ENCODE data around the gene EIF6. TPM values are rescaled to one million over a fixed set of nuclear protein-coding genes. Genes with fewer than 3 reads are reported as not detected.

EIF6 gene
- total RNA-seq, 1 experiment from 2014 or later: 255 TPM

- intact Hi-C loops (cut with micrococcal nuclease; ENCODE audit: unreplicated experiment): no loop called here
- Histone ChIP-seq H4K20me1 (ENCODE audit: insufficient read depth) (no peaks in the 10 kb centered on the region), H3K9me3 (ENCODE audit: insufficient read depth, low read depth) (no peaks in the 10 kb centered on the region), H3K36me3 (ENCODE audit: low read depth) (no peaks in the 10 kb centered on the region), H3F3A (ENCODE audit: insufficient read depth, low read depth) (0 out of 2 replicates have a peak, but pooled peaks cover 5% of the 10 kb centered on the region), H3K79me2 (ENCODE audit: low read depth) (no peaks in the 10 kb centered on the region), H3K4me3 (no peak overlapping the region), H3K27me3 (ENCODE audit: insufficient read depth, low read depth) (no peaks in the 10 kb centered on the region), H3K27ac (no peak overlapping the region), H3K4me1 (replicated peaks; ENCODE audit: insufficient read depth) (no peaks in the 10 kb centered on the region), H2AFZ (no peak overlapping the region), H3K9me2 (ENCODE audit: insufficient read depth) (no peaks in the 10 kb centered on the region), H3K4me2 (no peak overlapping the region)
- CTCF ChIA-PET: interaction anchor here (0.7 to 1.0 kb wide), 2 partner anchors 87 to 152 kb away, joined by 4 to 7 read pairs; no protein-coding TSS in a partner anchor
- POLR2A ChIA-PET (ENCODE audit: unreplicated experiment): no interaction called here
- no peak for TF ChIP-seq EZH2 (IDR thresholded peaks at IDR 0.05; ENCODE audit: low read depth)
- no peak for TF ChIP-seq CTCF (conservative IDR thresholded peaks at IDR 0.05)
- no peak for DNase-seq
- BruUV-seq (replicated peaks): no TSS peak
Observed at GRCh38 chr20:35248641-35249475, 35.7 kb downstream of the EIF6 start.

GRCh38 chr20:35246723-35247122 is 37.8 kb downstream of the EIF6 start:
- intact Hi-C loops (cut with micrococcal nuclease; ENCODE audit: unreplicated experiment): no loop called here
- BruUV-seq (replicated peaks): no TSS peak
- no peaks in the 10 kb centered on the region for H3F3A ChIP-seq (ENCODE audit: insufficient read depth, low read depth)
- ChIA-PET CTCF (no interaction called here), POLR2A (ENCODE audit: unreplicated experiment) (no interaction called here)
- no peaks in the 10 kb centered on the region for H3K9me3 ChIP-seq (ENCODE audit: insufficient read depth, low read depth)
- no peaks in the 10 kb centered on the region for H3K27me3 ChIP-seq (ENCODE audit: insufficient read depth, low read depth)
- H2AFZ ChIP-seq: no peak overlapping the region
- no peak overlapping the region for H3K27ac ChIP-seq
- no peaks in the 10 kb centered on the region for H4K20me1 ChIP-seq (ENCODE audit: insufficient read depth)
- no peaks in the 10 kb centered on the region for H3K9me2 ChIP-seq (ENCODE audit: insufficient read depth)
- no peak for DNase-seq
- H3K36me3 ChIP-seq (ENCODE audit: low read depth): no peaks in the 10 kb centered on the region
- TF ChIP-seq CTCF (conservative IDR thresholded peaks at IDR 0.05) (no peak), EZH2 (IDR thresholded peaks at IDR 0.05; ENCODE audit: low read depth) (no peak)
- H3K4me3 ChIP-seq: no peak overlapping the region
- H3K79me2 ChIP-seq (ENCODE audit: low read depth): no peaks in the 10 kb centered on the region
- no peaks in the 10 kb centered on the region for H3K4me1 ChIP-seq (replicated peaks; ENCODE audit: insufficient read depth)
- no peak overlapping the region for H3K4me2 ChIP-seq

- no peak overlapping the region for H3K4me3 ChIP-seq
- H3K36me3 ChIP-seq (ENCODE audit: low read depth): no peaks in the 10 kb centered on the region
- no peaks in the 10 kb centered on the region for H3K27me3 ChIP-seq (ENCODE audit: insufficient read depth, low read depth)
- no TSS peak for BruUV-seq (replicated peaks)
- H3K9me2 ChIP-seq (ENCODE audit: insufficient read depth): no peaks in the 10 kb centered on the region
- no peaks in the 10 kb centered on the region for H3K4me1 ChIP-seq (replicated peaks; ENCODE audit: insufficient read depth)
- H3K27ac ChIP-seq: no peak overlapping the region
- H3F3A ChIP-seq (ENCODE audit: insufficient read depth, low read depth): no peaks in the 10 kb centered on the region
- ChIA-PET POLR2A (ENCODE audit: unreplicated experiment) (no interaction called here), CTCF (interaction anchor here (0.5 kb wide), 1 partner anchor 148 kb away, joined by 4 read pairs; no protein-coding TSS in a partner anchor)
- no peaks in the 10 kb centered on the region for H4K20me1 ChIP-seq (ENCODE audit: insufficient read depth)
- H3K9me3 ChIP-seq (ENCODE audit: insufficient read depth, low read depth): no peaks in the 10 kb centered on the region
- intact Hi-C loops (cut with micrococcal nuclease; ENCODE audit: unreplicated experiment): no loop called here
- H3K4me2 ChIP-seq: no peak overlapping the region
- no peak for TF ChIP-seq EZH2 (IDR thresholded peaks at IDR 0.05; ENCODE audit: low read depth)
- no peak for TF ChIP-seq CTCF (conservative IDR thresholded peaks at IDR 0.05)
- no peaks in the 10 kb centered on the region for H3K79me2 ChIP-seq (ENCODE audit: low read depth)
- H2AFZ ChIP-seq: no peak overlapping the region
- DNase-seq: no peak
Observed at GRCh38 chr20:35243986-35244385, 40.6 kb downstream of the EIF6 start.

Data from PC-9 (cell line).